Keratinocyte (primary cell): Measurements from ENCODE around the gene DHX57. TPM values are rescaled to one million over a fixed set of nuclear protein-coding genes. Genes with fewer than 3 reads are reported as not detected.

Source experiments
- DNase-seq: peaks from one replicate; pipeline ENCODE4 v3.0.0-alpha.2; 2011; ENCODE audit warnings: low read depth, missing footprints, low spot score
- FAIRE-seq: peaks from 2 replicates; lab custom pipeline; 2011; peaks lifted over from hg19 to GRCh38; lab: Jason Lieb, UNC
- H2AFZ ChIP-seq: 2 replicates; pipeline ENCODE4 v1.6.0; 2012; ENCODE audit warnings: low read length, control low read depth, inconsistent platforms; ENCODE audit not compliant: control insufficient read depth
- H3K27ac ChIP-seq: 2 replicates; pipeline ENCODE4 v1.5.1; 2011; ENCODE audit warnings: low read length; ENCODE audit not compliant: control insufficient read depth, insufficient read depth
- H3K27me3 ChIP-seq: 3 replicates; pipeline ENCODE4 v1.6.0; 2011; ENCODE audit warnings: low read length; ENCODE audit not compliant: control insufficient read depth, insufficient read depth; ENCODE audit errors: extremely low read depth
- H3K36me3 ChIP-seq, 2 experiments: 2 replicates in 1 of 2; 3 replicates in 1 of 2; pipeline ENCODE4 v1.5.1; 2011; ENCODE audit warnings: low read length in 2 of 2, mild to moderate bottlenecking in 1 of 2; ENCODE audit not compliant: control insufficient read depth in 2 of 2, insufficient read depth in 2 of 2; ENCODE audit errors: extremely low read depth in 1 of 2
- H3K4me1 ChIP-seq: 3 replicates; pipeline ENCODE4 v1.5.1; 2011; ENCODE audit warnings: low read length; ENCODE audit not compliant: control insufficient read depth, insufficient read depth; ENCODE audit errors: extremely low read depth
- H3K4me2 ChIP-seq: 3 replicates; pipeline ENCODE4 v1.6.0; 2011; ENCODE audit warnings: low read depth, low read length; ENCODE audit not compliant: control insufficient read depth, insufficient read depth; ENCODE audit errors: extremely low read depth
- H3K4me3 ChIP-seq, 3 experiments: fragments of 200-600 bp in 1 of 3; sonication (generic) in 1 of 3; 2 replicates in 2 of 3; 3 replicates in 1 of 3; pipeline ENCODE4 v1.5.1; 2011 to 2016; ENCODE audit warnings: low read length in 3 of 3, mild to moderate bottlenecking in 3 of 3, control low read depth in 2 of 3, inconsistent platforms in 1 of 3, low read depth in 1 of 3, mixed read lengths in 1 of 3, mixed run types in 1 of 3, moderate library complexity in 1 of 3; ENCODE audit not compliant: control insufficient read depth in 2 of 3, insufficient read depth in 2 of 3; ENCODE audit errors: extremely low read depth in 1 of 3
- H3K79me2 ChIP-seq: 2 replicates; pipeline ENCODE4 v1.6.0; 2012; ENCODE audit warnings: low read length; ENCODE audit not compliant: control insufficient read depth, insufficient read depth
- H3K9ac ChIP-seq: 3 replicates; pipeline ENCODE4 v1.6.0; 2011; ENCODE audit warnings: low read length; ENCODE audit not compliant: control insufficient read depth, insufficient read depth; ENCODE audit errors: extremely low read depth
- H3K9me1 ChIP-seq: 3 replicates; pipeline ENCODE4 v1.6.0; 2011; ENCODE audit warnings: low read length; ENCODE audit not compliant: control insufficient read depth, insufficient read depth; ENCODE audit errors: extremely low read depth
- H3K9me3 ChIP-seq: 2 replicates; pipeline ENCODE4 v1.5.1; 2012; ENCODE audit warnings: low read depth, low read length; ENCODE audit not compliant: control insufficient read depth
- H4K20me1 ChIP-seq: 3 replicates; pipeline ENCODE4 v1.6.0; 2011; ENCODE audit warnings: low read length; ENCODE audit not compliant: control insufficient read depth, insufficient read depth; ENCODE audit errors: extremely low read depth
- CTCF ChIP-seq, 3 experiments: IDR thresholded peaks in 1 of 3; conservative IDR thresholded peaks in 1 of 3; optimal IDR thresholded peaks in 1 of 3; 2 replicates in 2 of 3; 3 replicates in 1 of 3; pipeline versions ENCODE3 to v1.5.1; 2011; ENCODE audit warnings: low read length in 3 of 3, mild to moderate bottlenecking in 3 of 3, moderate library complexity in 2 of 3, control low read depth in 1 of 3, inconsistent platforms in 1 of 3; ENCODE audit not compliant: insufficient read depth in 2 of 3; ENCODE audit errors: extremely low read depth in 1 of 3
- EZH2 ChIP-seq: IDR thresholded peaks from one replicate; pipeline ENCODE4 v1.6.1; 2012; ENCODE audit warnings: inconsistent platforms, mild to moderate bottlenecking, low read length, moderate library complexity
- dilution Hi-C: fragments of 300-500 bp; cut with MboI; formaldehyde crosslinking; loops from one replicate; pipeline ENCODE4 v1.7.0; 2020; ENCODE audit warnings: low sequenced_read_pairs; ENCODE audit not compliant: extremely low pct_ligation_motif_present
- polyA plus RNA-seq, 5 experiments: library from polyadenylated mRNA; depleted of rRNA in 3 of 5; stranded (reverse) in 3 of 5; stranded (forward) in 1 of 5; unstranded in 1 of 5; fragments of >200 nt; gene quantifications; 1 replicate in 1 of 5; 2 replicates in 3 of 5; 3 replicates in 1 of 5; pipeline versions ENCODE4 v1.2.1 to v1.2.3, GENCODE V29; 2011 to 2012; ENCODE audit warnings: missing spikeins in 2 of 5, low read depth in 1 of 5, low replicate concordance in 1 of 5

The DHX57 gene
- polyA plus RNA-seq, 1 donor (not counting 4 experiments of a cell fraction or from before 2014, with no cell fraction given) = 19.0 TPM

- Histone ChIP-seq H3K4me2 (no peak within 1 kb of the TSS), H2AFZ (no peak within 1 kb of the TSS), H3K9me3 (no peaks in the 10 kb centered on the region), H3K36me3 (no peaks in the 10 kb centered on the region), H3K9ac (no peak within 1 kb of the TSS), H3K79me2 (no peaks in the 10 kb centered on the region), H3K4me1 (no peaks in the 10 kb centered on the region), H3K27ac (no peak within 1 kb of the TSS), H3K27me3 (no peaks in the 10 kb centered on the region), H3K4me3 (no peak within 1 kb of the TSS), H3K9me1 (no peaks in the 10 kb centered on the region), H4K20me1 (no peaks in the 10 kb centered on the region)
- TF ChIP-seq EZH2 (no peak), CTCF (optimal IDR thresholded peaks at IDR 0.05 in 1 of 3, IDR thresholded peaks at IDR 0.05 in 1 of 3, conservative IDR thresholded peaks at IDR 0.05 in 1 of 3; ENCODE audit: extremely low read depth in 1 of 3, insufficient read depth in 2 of 3, low read length in 3 of 3) (no peak)
- no peak for FAIRE-seq
- dilution Hi-C loops = no loop called here
- DNase-seq = no peak
Observed at GRCh38 chr2:38889575-38889974, 13.8 kb upstream of the DHX57 start, which contains the start of gene ARHGEF33. Gene ARHGEF33 (plus strand): TSS chr2:38889875. CDS start chr2:38919448, 29,573 bp downstream.

- Histone ChIP-seq H3K9ac (no peak overlapping the region), H3K79me2 (no peaks in the 10 kb centered on the region), H3K27me3 (no peaks in the 10 kb centered on the region), H3K4me2 (no peak overlapping the region), H3K9me3 (no peaks in the 10 kb centered on the region), H3K36me3 (no peaks in the 10 kb centered on the region), H4K20me1 (no peaks in the 10 kb centered on the region), H3K4me3 (no peak overlapping the region), H3K4me1 (no peaks in the 10 kb centered on the region), H2AFZ (no peak overlapping the region), H3K27ac (no peak overlapping the region), H3K9me1 (no peaks in the 10 kb centered on the region)
- no peak for DNase-seq
- TF ChIP-seq EZH2 (no peak), CTCF (optimal IDR thresholded peaks at IDR 0.05 in 1 of 3, IDR thresholded peaks at IDR 0.05 in 1 of 3, conservative IDR thresholded peaks at IDR 0.05 in 1 of 3; ENCODE audit: extremely low read depth in 1 of 3, insufficient read depth in 2 of 3, low read length in 3 of 3) (no peak)
- FAIRE-seq = no peak
- dilution Hi-C loops = no loop called here
Observed at GRCh38 chr2:38889045-38889444, 13.3 kb upstream of the DHX57 start.
